Activated B cell treated with CpG ODN at 0.5 μM for 24 hours (primary cell): ENCODE data around the gene MMP20. TPM values are rescaled to one million over a fixed set of nuclear protein-coding genes. Genes with fewer than 3 reads are reported as not detected.
A peak's percentile ranks its signal among the peaks of the same experiment; 100 is the strongest.

Source experiments
- ATAC-seq: fragments of 200-7000 bp; cut with Tn5 transposase; one replicate; pipeline ENCODE4 v1.10.0; 2021; ENCODE audit warnings: low read depth, mild to moderate bottlenecking, moderate library complexity
- CTCF ChIA-PET: fragments of 350-600 bp; sonication (Branson Sonifier 250); formaldehyde crosslinking; loops from one replicate; lab custom pipeline; 2021; ENCODE audit warnings: antibody characterized with exemption; lab: Charles Lee
- POLR2A ChIA-PET: fragments of 350-600 bp; sonication (Branson Sonifier 250); formaldehyde crosslinking; loops from one replicate; lab custom pipeline; 2021; ENCODE audit warnings: antibody characterized with exemption; lab: Charles Lee
- DNase-seq: peaks from one replicate; pipeline ENCODE4 v3.0.0; 2022
- H3K27ac Mint-ChIP-seq: one replicate; pipeline ENCODE4 v1.8.0; 2020; ENCODE audit warnings: mixed read lengths
- H3K27me3 Mint-ChIP-seq: one replicate; pipeline ENCODE4 v1.8.0; 2021; ENCODE audit warnings: mixed read lengths
- H3K36me3 Mint-ChIP-seq: one replicate; pipeline ENCODE4 v1.8.0; 2021; ENCODE audit warnings: low read depth, mixed read lengths
- H3K4me1 Mint-ChIP-seq: one replicate; pipeline ENCODE4 v1.8.0; 2021; ENCODE audit warnings: mixed read lengths
- H3K4me3 Mint-ChIP-seq: one replicate; pipeline ENCODE4 v1.8.0; 2020; ENCODE audit warnings: mild to moderate bottlenecking, mixed read lengths
- H3K9me3 Mint-ChIP-seq: one replicate; pipeline ENCODE4 v1.8.0; 2020; ENCODE audit warnings: mixed read lengths
- intact Hi-C: fragments of 100-400 bp; cut with micrococcal nuclease; formaldehyde crosslinking; loops from one replicate; pipeline ENCODE4 v1.15.1; 2024
- total RNA-seq: library from RNA; stranded (reverse); gene quantifications from 2 replicates; pipeline ENCODE4 v1.2.3, GENCODE V29; 2022
- TF ChIP-seq, protein P1 (sequence below): fragments of 200-600 bp; IDR thresholded peaks from one replicate; pipeline ENCODE4 v1.8.0; 2022; ENCODE audit warnings: antibody characterized with exemption, mild to moderate bottlenecking

Gene MMP20
- total RNA-seq, 1 donor from 2014 or later, result not detected

DNA sequence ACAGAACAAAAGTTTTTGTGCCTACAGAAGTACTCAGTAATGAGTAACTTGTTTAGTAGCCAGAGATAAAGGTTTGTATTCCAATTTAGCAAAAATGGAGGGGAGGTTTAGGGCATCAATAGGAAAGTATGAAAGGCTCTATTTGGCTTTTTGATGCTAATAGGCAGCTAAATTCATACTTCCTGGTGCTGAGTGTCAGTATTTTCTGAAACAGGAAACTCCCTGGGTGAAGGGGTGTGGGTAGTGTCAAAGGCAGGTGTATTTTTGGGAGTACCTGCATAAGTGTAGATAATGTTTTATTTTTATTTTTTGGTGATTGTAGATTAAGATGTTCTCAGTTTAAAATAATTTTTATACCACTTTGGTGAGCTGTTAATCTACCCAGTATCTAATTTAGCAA lies 65.3 kb downstream of the MMP20 start:
- TF ChIP-seq, protein P1, sequence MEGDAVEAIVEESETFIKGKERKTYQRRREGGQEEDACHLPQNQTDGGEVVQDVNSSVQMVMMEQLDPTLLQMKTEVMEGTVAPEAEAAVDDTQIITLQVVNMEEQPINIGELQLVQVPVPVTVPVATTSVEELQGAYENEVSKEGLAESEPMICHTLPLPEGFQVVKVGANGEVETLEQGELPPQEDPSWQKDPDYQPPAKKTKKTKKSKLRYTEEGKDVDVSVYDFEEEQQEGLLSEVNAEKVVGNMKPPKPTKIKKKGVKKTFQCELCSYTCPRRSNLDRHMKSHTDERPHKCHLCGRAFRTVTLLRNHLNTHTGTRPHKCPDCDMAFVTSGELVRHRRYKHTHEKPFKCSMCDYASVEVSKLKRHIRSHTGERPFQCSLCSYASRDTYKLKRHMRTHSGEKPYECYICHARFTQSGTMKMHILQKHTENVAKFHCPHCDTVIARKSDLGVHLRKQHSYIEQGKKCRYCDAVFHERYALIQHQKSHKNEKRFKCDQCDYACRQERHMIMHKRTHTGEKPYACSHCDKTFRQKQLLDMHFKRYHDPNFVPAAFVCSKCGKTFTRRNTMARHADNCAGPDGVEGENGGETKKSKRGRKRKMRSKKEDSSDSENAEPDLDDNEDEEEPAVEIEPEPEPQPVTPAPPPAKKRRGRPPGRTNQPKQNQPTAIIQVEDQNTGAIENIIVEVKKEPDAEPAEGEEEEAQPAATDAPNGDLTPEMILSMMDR, result no peak
- peak overlapping the region; percentile 60 for H3K4me3 Mint-ChIP-seq
- POLR2A ChIA-PET, result interaction anchor here (1.4 to 1.7 kb wide), 3 partner anchors 8 to 29 kb away, joined by 5 to 13 read pairs (median 5); no protein-coding TSS in a partner anchor
- intact Hi-C loops, result loop anchor here (1.0 to 2.0 kb wide), 5 partner anchors 9 to 53 kb away; no protein-coding TSS in a partner anchor
- no peaks in the 10 kb centered on the region for H3K36me3 Mint-ChIP-seq
- no peak for DNase-seq
- peaks cover 63% of the 10 kb centered on the region for H3K4me1 Mint-ChIP-seq
- CTCF ChIA-PET, result interaction anchor here (1.0 to 1.8 kb wide), 2 partner anchors 52 to 53 kb away, joined by 4 to 9 read pairs; no protein-coding TSS in a partner anchor
- H3K9me3 Mint-ChIP-seq, result peaks cover 3% of the 10 kb centered on the region
- H3K27me3 Mint-ChIP-seq, result no peaks in the 10 kb centered on the region
- H3K27ac Mint-ChIP-seq, result peak overlapping the region; percentile 86
- ATAC-seq, result peak; percentile 63

DNA sequence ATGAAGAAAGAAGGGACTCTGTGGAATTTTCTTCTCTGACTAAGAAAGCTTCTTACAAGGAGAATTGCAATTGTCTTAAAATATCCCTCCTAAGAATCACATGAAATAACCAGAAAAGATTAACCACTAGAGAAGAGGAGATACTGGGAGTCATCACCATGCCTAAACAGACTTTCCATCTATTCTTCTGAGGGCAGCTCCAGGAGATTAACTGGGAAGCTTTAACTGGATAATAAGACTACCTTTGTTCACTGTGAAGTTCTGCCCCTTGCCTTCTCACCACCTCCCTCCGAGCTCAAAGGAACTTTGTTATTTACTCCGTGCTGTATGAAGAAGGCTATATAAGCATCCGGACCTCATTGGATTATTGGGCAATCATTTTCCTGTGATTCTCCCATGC lies 70.0 kb downstream of the MMP20 start:
- intact Hi-C loops, result no loop called here
- H3K36me3 Mint-ChIP-seq, result no peaks in the 10 kb centered on the region
- DNase-seq, result no peak
- ChIA-PET POLR2A (no interaction called here), CTCF (interaction anchor here (1.3 kb wide), 1 partner anchor 57 kb away, joined by 3 read pairs; no protein-coding TSS in a partner anchor)
- no peak overlapping the region for H3K4me3 Mint-ChIP-seq
- H3K27ac Mint-ChIP-seq, result no peak overlapping the region
- TF ChIP-seq, protein P1, result no peak
- no peaks in the 10 kb centered on the region for H3K27me3 Mint-ChIP-seq
- ATAC-seq, result no peak
- H3K4me1 Mint-ChIP-seq, result peaks cover 44% of the 10 kb centered on the region
- no peaks in the 10 kb centered on the region for H3K9me3 Mint-ChIP-seq

DNA sequence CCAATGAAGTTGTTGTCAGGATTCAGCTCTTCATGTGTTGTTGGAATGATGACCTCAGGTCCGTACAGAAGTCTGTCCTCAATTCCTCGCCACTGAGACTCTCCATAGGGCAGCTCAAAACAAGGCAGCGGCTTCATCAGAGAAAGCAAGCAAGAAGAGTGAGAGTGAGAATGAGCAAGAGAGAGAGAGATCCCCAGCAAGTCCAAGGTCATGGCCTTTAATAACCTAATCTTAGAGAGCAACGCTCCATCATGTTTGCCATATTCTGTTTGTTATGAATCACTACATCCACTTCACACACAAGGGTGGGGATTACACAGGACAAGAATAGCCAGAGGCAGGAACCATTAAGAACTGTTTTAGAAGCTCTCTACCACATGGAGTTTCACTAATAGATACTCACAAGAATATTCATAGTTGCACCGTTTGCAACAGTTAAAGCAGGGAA lies 71.3 kb downstream of the MMP20 start:
- Mint-ChIP-seq H3K9me3 (no peaks in the 10 kb centered on the region), H3K27me3 (no peaks in the 10 kb centered on the region), H3K4me3 (no peak overlapping the region), H3K27ac (no peak overlapping the region), H3K36me3 (no peaks in the 10 kb centered on the region), H3K4me1 (peaks cover 32% of the 10 kb centered on the region)
- no peak for ATAC-seq
- no peak for DNase-seq
- CTCF ChIA-PET, result no interaction called here
- intact Hi-C loops, result no loop called here
- POLR2A ChIA-PET, result no interaction called here
- TF ChIP-seq, protein P1, result no peak

DNA sequence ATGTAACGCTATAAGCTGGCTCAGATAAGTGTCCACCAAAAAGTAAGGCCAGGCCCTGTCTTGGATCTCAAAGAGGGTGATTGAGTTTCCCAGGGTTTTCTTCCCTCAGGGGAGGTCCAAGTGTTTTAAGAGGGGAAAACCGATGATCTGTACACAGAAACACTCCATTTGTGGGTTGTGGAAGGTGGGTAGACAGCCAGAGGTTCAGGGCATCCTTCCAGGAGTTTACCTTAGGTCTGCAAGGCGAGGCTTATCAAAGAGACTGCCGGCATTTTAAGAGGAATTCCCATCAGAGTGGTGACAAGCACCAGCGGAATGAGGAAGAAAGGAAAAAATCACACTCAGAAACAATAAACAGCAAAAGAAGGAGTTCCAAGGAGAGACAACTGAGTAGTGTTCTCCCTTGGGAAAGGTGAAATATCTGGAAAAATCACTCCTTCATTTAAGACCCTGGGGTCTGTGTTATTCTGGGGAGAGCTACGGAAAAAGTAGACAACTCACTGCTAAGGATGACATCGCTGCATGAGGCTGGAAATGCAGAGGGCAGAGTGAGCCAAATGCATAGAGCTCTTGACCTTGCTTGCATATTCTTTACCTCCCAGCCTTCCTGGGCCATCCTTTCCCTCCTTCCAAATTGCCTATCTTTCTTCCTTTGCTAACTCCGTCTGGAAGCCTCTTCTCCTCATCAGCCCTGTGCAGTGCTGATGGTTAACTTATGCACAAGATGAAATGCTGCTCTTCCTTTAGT lies 72.5 kb downstream of the MMP20 start:
- H3K4me3 Mint-ChIP-seq, result no peak overlapping the region
- H3K4me1 Mint-ChIP-seq, result peaks cover 38% of the 10 kb centered on the region
- intact Hi-C loops, result no loop called here
- no peak overlapping the region for H3K27ac Mint-ChIP-seq
- ChIA-PET CTCF (no interaction called here), POLR2A (interaction anchor here (0.5 to 2.0 kb wide), 2 partner anchors 7 to 74 kb away, joined by 3 to 5 read pairs; no protein-coding TSS in a partner anchor)
- no peak for ATAC-seq
- DNase-seq, result no peak
- no peaks in the 10 kb centered on the region for H3K9me3 Mint-ChIP-seq
- H3K27me3 Mint-ChIP-seq, result no peaks in the 10 kb centered on the region
- no peaks in the 10 kb centered on the region for H3K36me3 Mint-ChIP-seq
- TF ChIP-seq, protein P1, result no peak

DNA sequence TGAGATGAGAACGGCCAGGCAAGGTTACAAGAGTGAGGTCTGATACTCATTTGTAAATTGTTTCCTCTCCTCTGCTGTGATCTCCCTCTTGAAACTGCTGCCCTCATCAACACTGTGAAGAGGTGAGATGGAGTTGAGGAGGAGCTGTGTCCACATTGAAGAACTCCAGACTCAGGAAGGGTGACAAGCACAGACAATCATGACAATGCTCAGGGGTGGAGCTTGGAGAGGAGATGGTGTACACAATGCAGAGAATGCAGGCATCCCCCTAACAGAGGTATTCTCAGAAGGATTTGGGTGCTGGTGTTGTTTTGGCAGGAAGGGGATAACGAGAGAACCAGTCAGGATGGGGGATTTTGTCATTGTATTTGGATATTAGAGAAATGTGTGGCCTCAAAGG lies 73.1 kb downstream of the MMP20 start:
- DNase-seq, result no peak
- H3K9me3 Mint-ChIP-seq, result no peaks in the 10 kb centered on the region
- no peaks in the 10 kb centered on the region for H3K27me3 Mint-ChIP-seq
- no peak overlapping the region for H3K4me3 Mint-ChIP-seq
- CTCF ChIA-PET, result interaction anchor here (1.0 kb wide), 1 partner anchor 61 kb away, joined by 3 read pairs; no protein-coding TSS in a partner anchor
- H3K4me1 Mint-ChIP-seq, result peaks cover 39% of the 10 kb centered on the region
- intact Hi-C loops, result no loop called here
- H3K27ac Mint-ChIP-seq, result no peak overlapping the region
- TF ChIP-seq, protein P1, result no peak
- no peaks in the 10 kb centered on the region for H3K36me3 Mint-ChIP-seq
- POLR2A ChIA-PET, result interaction anchor here (2.0 kb wide), 1 partner anchor 8 kb away, joined by 5 read pairs; no protein-coding TSS in a partner anchor
- no peak for ATAC-seq
